Measurements from ENCODE around the gene HDGFL1.

Gene HDGFL1

DNA sequence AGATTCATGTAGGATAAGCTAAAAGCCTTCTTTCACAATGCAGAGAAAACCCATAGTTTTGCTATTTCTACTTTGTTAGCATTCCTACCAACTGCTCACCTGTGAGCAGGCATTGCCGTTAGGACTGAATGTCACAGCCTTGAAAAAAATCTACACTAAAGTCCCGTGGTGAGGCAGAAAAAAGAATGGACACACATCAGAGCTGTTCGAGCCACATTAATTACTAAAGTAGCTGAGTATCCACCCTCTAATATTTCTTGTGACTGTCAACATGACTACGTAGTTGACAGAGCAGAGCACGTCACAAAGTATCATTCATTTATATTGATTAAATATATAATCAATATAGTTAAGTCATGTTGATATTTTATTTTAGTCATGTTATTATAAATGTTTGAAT is 10.1 kb downstream of the HDGFL1 start:
- H3K4me3 Mint-ChIP-seq = no peak overlapping the region
- no peak overlapping the region for H3K27ac Mint-ChIP-seq
- H3K4me1 Mint-ChIP-seq = no peaks in the 10 kb centered on the region
- ATAC-seq (no peak), DNase-seq (no peak)
- no peaks in the 10 kb centered on the region for H3K9me3 Mint-ChIP-seq
- H3K27me3 Mint-ChIP-seq = no peaks in the 10 kb centered on the region

DNA sequence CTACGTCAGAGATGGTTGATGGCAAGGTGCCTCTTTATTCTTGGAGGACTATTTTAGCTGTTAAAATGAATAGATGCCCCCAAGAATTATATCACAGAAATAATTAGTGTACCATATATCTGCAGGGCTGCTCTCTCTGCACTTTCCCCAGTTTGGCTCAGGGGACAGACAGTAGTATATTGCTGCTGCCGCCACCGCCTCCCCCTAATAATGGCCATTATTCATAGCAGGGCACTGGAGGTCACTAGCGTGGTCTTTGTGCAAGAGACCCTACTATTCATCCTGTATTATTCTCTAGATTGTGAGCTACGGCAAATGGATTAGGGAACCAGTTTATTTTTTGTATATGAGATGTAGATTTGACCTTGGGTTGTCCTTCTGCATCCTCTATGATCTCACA is 11.0 kb downstream of the HDGFL1 start:
- Mint-ChIP-seq H3K9me3 (no peaks in the 10 kb centered on the region), H3K27ac (no peak overlapping the region), H3K4me1 (no peaks in the 10 kb centered on the region), H3K4me3 (no peak overlapping the region), H3K27me3 (no peaks in the 10 kb centered on the region)
- DNase-seq = no peak
- ATAC-seq = no peak

DNA sequence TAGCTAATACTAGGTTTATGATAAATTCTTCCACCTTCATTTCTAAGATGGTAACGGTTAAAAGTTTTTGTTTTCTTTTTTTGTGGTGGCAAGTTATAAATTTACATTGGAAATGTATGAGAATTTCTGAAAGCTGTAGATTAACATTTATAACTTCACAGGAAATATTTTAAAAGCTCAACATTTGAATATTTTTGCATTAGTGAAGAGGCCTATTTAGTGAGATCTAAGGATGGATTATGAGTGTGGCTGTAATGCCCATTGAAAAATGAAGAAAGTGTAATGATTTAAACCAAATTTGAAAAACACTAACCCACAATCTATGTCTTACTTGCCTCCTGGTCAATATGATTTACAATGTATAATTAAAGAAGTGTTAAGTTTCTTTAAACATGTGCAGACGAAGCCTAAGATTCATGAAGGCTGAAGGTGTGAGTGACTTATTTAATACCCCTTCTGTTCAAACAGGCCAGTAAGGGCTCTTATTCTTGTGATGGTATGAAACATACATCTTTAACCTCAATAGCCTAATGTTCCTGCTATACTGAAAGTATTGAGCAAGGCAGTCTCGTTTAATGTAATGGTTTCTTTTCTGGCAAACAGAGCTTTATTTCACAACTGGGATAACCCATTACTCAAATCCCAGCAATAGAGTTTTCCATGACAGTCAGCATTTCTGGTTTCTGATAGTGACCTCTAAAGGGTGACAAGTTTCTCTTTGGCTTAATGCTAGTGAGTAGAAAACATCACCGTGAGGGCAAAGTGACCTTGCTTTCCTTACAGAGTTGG is 13.2 kb downstream of the HDGFL1 start:
- DNase-seq (no peak), ATAC-seq (no peak)
- Mint-ChIP-seq H3K4me3 (no peak overlapping the region), H3K9me3 (no peaks in the 10 kb centered on the region), H3K27me3 (no peaks in the 10 kb centered on the region), H3K4me1 (no peaks in the 10 kb centered on the region), H3K27ac (no peak overlapping the region)

- Mint-ChIP-seq H3K27ac (no peak overlapping the region), H3K4me3 (no peak overlapping the region), H3K27me3 (no peaks in the 10 kb centered on the region), H3K9me3 (no peaks in the 10 kb centered on the region), H3K4me1 (no peaks in the 10 kb centered on the region)
- DNase-seq = no peak
- ATAC-seq = no peak
Measured at GRCh38 chr6:22583230-22583629, 13.9 kb downstream of the HDGFL1 start.

DNA sequence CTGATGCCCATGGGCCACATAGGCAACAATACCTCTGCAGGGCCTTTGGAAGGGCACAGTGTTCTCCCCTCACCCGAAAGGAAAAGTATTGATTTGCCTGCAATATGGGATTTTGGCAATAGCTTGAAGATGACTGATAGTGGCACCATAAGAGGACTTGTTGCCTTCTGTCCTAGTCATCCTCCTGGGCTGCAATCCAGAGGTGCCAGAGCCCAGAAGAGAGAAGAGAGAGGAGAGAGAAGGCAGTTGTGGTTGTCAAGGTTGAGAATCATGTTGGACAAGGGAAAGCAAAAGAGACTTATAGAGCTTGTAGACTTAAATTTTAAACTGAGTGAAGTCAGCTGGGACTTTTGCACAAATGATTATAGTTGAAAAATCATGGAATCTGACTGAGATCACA is 14.6 kb downstream of the HDGFL1 start:
- no peak for ATAC-seq
- no peak for DNase-seq
- no peak overlapping the region for H3K4me3 Mint-ChIP-seq
- no peak overlapping the region for H3K27ac Mint-ChIP-seq
- H3K9me3 Mint-ChIP-seq = no peaks in the 10 kb centered on the region
- H3K27me3 Mint-ChIP-seq = no peaks in the 10 kb centered on the region
- H3K4me1 Mint-ChIP-seq = no peaks in the 10 kb centered on the region

- DNase-seq (no peak), ATAC-seq (no peak)
- Mint-ChIP-seq H3K27ac (no peak overlapping the region), H3K4me1 (no peaks in the 10 kb centered on the region), H3K4me3 (no peak overlapping the region), H3K27me3 (no peaks in the 10 kb centered on the region), H3K9me3 (no peaks in the 10 kb centered on the region)
Measured at GRCh38 chr6:22589118-22589517, 19.8 kb downstream of the HDGFL1 start.

DNA sequence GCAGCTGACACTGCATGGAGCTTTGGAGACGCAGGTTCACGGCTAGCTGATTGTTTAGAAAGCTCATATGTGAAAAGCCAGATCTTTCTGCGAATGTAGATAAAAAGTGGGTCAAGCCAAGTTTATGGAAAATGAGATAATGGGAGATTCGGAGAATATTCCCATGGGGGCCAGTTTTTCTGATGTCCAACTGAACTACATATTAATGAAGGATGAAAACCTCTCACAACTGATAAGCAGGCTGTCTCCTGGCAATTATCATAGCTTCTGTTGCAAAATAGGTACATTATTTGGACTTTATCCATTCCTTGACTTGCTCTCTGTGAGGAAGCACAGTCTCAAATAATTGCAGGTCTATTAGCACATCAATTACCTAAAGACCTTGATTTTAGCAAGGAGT is 21.1 kb downstream of the HDGFL1 start:
- ATAC-seq (no peak), DNase-seq (no peak)
- Mint-ChIP-seq H3K27me3 (no peaks in the 10 kb centered on the region), H3K4me1 (no peaks in the 10 kb centered on the region), H3K9me3 (no peaks in the 10 kb centered on the region), H3K27ac (no peak overlapping the region), H3K4me3 (no peak overlapping the region)

DNA sequence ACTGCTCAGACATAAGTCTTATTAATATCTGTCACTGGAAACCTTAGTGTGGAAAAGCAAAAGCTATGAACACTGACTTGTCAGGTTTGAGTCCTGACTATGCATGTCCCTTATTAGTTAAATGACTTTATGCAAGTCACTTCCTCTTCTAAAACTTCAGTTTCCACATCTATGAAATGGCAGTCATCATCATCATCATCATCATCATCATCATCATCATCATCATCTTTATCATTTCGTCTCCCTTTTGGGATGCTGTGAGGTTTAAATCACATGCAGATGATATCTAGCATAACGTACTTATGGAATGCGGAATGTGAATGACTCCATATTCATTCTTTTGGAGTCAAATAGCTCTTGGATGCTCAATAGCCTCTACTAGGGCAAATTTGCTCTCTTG is 24.5 kb downstream of the HDGFL1 start:
- Mint-ChIP-seq H3K27ac (no peak overlapping the region), H3K4me3 (no peak overlapping the region), H3K4me1 (no peaks in the 10 kb centered on the region), H3K9me3 (no peaks in the 10 kb centered on the region), H3K27me3 (no peaks in the 10 kb centered on the region)
- no peak for DNase-seq
- no peak for ATAC-seq

- Mint-ChIP-seq H3K27ac (no peak overlapping the region), H3K4me1 (no peaks in the 10 kb centered on the region), H3K27me3 (no peaks in the 10 kb centered on the region), H3K9me3 (no peaks in the 10 kb centered on the region), H3K4me3 (no peak overlapping the region)
- DNase-seq (no peak), ATAC-seq (no peak)
Measured at GRCh38 chr6:22596011-22596410, 26.6 kb downstream of the HDGFL1 start.

DNA sequence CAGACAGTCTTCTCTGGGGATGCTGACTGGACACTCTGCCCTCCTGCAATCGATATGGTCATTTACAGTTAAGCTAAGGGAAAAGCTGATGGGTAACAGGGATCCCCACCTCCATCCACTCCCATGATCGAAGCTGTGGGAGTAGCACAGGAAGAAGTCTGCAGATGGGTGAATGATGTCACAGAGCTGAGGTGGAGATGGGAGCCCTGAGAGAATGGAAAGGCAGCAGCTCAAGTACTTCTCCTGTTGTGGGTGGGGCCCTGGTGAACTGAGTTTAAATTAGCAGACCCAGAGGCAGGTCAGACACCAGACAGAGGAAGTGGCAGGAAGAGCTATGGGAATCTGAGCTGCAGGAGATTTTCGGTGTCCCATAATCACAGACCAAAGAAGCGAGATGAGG is 29.0 kb downstream of the HDGFL1 start:
- no peak for ATAC-seq
- no peak for DNase-seq
- H3K4me1 Mint-ChIP-seq = no peaks in the 10 kb centered on the region
- no peaks in the 10 kb centered on the region for H3K27me3 Mint-ChIP-seq
- H3K9me3 Mint-ChIP-seq = peaks cover 5 to 7% of the 10 kb centered on the region in 2 donors
- no peak overlapping the region for H3K4me3 Mint-ChIP-seq
- no peak overlapping the region for H3K27ac Mint-ChIP-seq

GRCh38 chr6:22600059-22600458 is 30.7 kb downstream of the HDGFL1 start:
- ATAC-seq (no peak), DNase-seq (no peak)
- H3K9me3 Mint-ChIP-seq = peaks cover 5 to 7% of the 10 kb centered on the region in 2 donors
- H3K4me3 Mint-ChIP-seq = no peak overlapping the region
- H3K27ac Mint-ChIP-seq = no peak overlapping the region
- H3K27me3 Mint-ChIP-seq = no peaks in the 10 kb centered on the region
- no peaks in the 10 kb centered on the region for H3K4me1 Mint-ChIP-seq

DNA sequence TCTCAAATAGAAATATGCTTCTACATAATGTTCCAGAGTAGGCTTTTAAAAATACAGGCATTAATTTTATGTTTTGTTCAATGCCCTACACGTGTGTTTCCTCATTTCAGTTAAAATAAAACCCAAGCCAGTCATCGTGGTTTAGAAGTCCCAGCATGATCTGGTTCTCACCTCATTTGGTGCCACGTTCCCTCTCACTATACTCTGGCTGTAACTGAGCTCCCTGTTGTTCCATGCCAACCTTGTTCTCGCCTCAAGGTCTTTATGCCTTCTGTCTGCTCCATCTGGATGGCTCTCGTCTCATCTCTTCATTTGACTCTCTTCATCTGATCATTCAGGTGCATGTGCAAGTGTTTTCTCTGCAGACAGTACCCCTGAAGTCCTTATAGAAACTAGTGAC is 32.6 kb downstream of the HDGFL1 start:
- H3K4me3 Mint-ChIP-seq = no peak overlapping the region
- no peaks in the 10 kb centered on the region for H3K4me1 Mint-ChIP-seq
- no peaks in the 10 kb centered on the region for H3K27me3 Mint-ChIP-seq
- ATAC-seq = no peak
- H3K9me3 Mint-ChIP-seq = peaks cover 5 to 7% of the 10 kb centered on the region in 2 donors
- no peak overlapping the region for H3K27ac Mint-ChIP-seq
- no peak for DNase-seq

DNA sequence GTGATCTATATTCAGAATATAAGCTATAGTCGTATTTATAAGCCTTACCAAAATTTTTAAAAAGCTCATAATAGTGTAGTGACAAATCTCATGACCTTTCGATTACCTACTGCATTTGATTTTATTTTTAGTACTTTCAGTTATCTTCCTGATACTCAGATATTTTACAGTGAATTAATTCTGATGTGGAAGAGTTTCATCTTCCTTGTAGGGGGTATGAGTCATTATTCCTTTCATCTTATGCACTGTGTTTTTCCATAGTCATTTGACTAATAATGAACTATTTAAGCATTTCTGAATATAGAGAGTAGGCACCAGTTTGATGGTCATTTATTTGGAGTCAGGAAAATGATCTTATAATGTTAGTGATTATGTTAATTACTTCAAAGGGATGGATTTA is 36.4 kb downstream of the HDGFL1 start:
- no peak overlapping the region for H3K4me3 Mint-ChIP-seq
- H3K27ac Mint-ChIP-seq = no peak overlapping the region
- H3K9me3 Mint-ChIP-seq = peaks cover 5 to 7% of the 10 kb centered on the region in 2 donors
- DNase-seq (no peak), ATAC-seq (no peak)
- H3K27me3 Mint-ChIP-seq = no peaks in the 10 kb centered on the region
- H3K4me1 Mint-ChIP-seq = no peaks in the 10 kb centered on the region

DNA sequence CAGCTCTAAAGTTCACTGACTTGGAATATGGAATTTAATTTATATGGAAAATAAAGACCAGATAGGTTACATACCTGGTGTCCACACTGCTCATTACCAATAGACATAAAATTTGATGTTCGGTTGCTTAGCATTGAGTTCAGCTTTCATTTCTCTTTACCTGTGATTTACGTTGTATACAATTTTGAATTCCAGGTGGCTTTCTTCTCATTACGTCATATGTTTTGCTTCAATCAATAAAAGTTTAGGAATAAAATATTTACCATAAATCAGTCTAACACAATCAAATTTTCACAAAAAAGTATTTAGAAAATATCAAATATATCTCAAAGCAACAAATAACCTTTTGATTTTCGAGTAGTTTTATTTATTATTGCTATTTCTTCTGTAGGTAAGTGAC is 40.8 kb downstream of the HDGFL1 start:
- ATAC-seq (no peak), DNase-seq (no peak)
- Mint-ChIP-seq H3K9me3 (peaks cover 0 to 3% of the 10 kb centered on the region in 2 donors), H3K4me3 (no peak overlapping the region), H3K27ac (no peak overlapping the region), H3K27me3 (no peaks in the 10 kb centered on the region), H3K4me1 (no peaks in the 10 kb centered on the region)

GRCh38 chr6:22612236-22612635 is 42.9 kb downstream of the HDGFL1 start:
- H3K9me3 Mint-ChIP-seq = peaks cover 0 to 3% of the 10 kb centered on the region in 2 donors
- no peak overlapping the region for H3K4me3 Mint-ChIP-seq
- H3K27ac Mint-ChIP-seq = no peak overlapping the region
- no peaks in the 10 kb centered on the region for H3K27me3 Mint-ChIP-seq
- H3K4me1 Mint-ChIP-seq = no peaks in the 10 kb centered on the region
- no peak for ATAC-seq
- no peak for DNase-seq

- Mint-ChIP-seq H3K9me3 (peaks cover 1 to 3% of the 10 kb centered on the region in 2 donors), H3K27ac (no peak overlapping the region), H3K4me1 (no peaks in the 10 kb centered on the region), H3K4me3 (no peak overlapping the region), H3K27me3 (no peaks in the 10 kb centered on the region)
- DNase-seq = no peak
- no peak for ATAC-seq
Measured at GRCh38 chr6:22613051-22613450, 43.7 kb downstream of the HDGFL1 start.

DNA sequence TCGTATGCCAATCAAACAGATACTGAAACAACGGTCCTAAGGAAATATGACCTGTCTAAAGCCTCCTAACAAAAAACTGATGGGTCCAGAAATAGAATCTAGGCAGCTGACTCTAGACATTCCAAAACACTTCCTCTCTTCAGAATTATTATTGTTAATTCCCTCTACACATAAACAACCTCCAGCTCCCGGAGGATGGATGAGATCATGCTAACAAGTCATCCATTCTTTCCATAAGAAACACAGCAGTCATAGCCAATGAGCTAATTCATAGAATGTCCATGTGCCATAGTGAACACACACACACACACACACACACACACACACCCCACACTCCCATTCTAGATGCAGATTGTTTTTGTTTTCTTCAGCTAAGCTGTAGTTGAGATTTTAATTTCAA is 44.3 kb downstream of the HDGFL1 start:
- peaks cover 8 to 10% of the 10 kb centered on the region in 2 donors for H3K9me3 Mint-ChIP-seq
- H3K4me1 Mint-ChIP-seq = no peaks in the 10 kb centered on the region
- DNase-seq = no peak
- H3K27ac Mint-ChIP-seq = peak overlapping the region in 1 of 2 donors; percentile 46
- no peaks in the 10 kb centered on the region for H3K27me3 Mint-ChIP-seq
- ATAC-seq = no peak
- no peak overlapping the region for H3K4me3 Mint-ChIP-seq

All from stimulated activated naive CD8-positive, alpha-beta T cell treated with anti-CD3 and anti-CD28 coated beads, Interleukin-15, amount 100 ng/mL, for 72 hours (primary cell).